HEK293 (cell line): ENCODE measurements around the gene GUK1.

Experiments
- CTCF ChIA-PET: fragments of 350-600 bp; formaldehyde crosslinking; extraction: SDS; loops from one replicate; lab custom pipeline; 2021; ENCODE audit warnings: antibody characterized with exemption; lab: Yijun Ruan, JAX
- POLR2A ChIA-PET: fragments of 300-600 bp; formaldehyde crosslinking; extraction: SDS; loops from one replicate; lab custom pipeline; 2020; ENCODE audit warnings: antibody characterized with exemption, inconsistent platforms; lab: Yijun Ruan, JAX
- H3K27ac ChIP-seq: fragments of 200-500 bp; sonication (Bioruptor generic); 2 replicates; pipeline ENCODE4 v1.5.1; 2014; ENCODE audit warnings: low read depth, low read length, control low read depth, inconsistent platforms; ENCODE audit errors: extremely low read depth
- H3K36me3 ChIP-seq, 2 experiments: fragments of 200-500 bp in 1 of 2; sonication (Bioruptor generic) in 1 of 2; 1 replicate in 1 of 2; 2 replicates in 1 of 2; pipeline ENCODE4 v1.5.1; 2014 to 2017; ENCODE audit warnings: inconsistent platforms in 2 of 2, low read length in 2 of 2; ENCODE audit not compliant: control insufficient read depth in 2 of 2, insufficient read depth in 1 of 2
- H3K4me1 ChIP-seq: fragments of 200-500 bp; sonication (Bioruptor generic); 2 replicates; pipeline ENCODE4 v1.5.1; 2014; ENCODE audit warnings: mild to moderate bottlenecking, low read length, inconsistent platforms; ENCODE audit not compliant: control insufficient read depth, insufficient read depth
- H3K4me3 ChIP-seq: 2 replicates; pipeline ENCODE4 v1.5.1; 2011; ENCODE audit warnings: low read depth, mild to moderate bottlenecking, control low read depth, low read length, moderate library complexity
- H3K9me3 ChIP-seq: fragments of 200-500 bp; sonication (Bioruptor generic); 2 replicates; pipeline ENCODE4 v1.5.1; 2014; ENCODE audit warnings: low read depth, low read length, inconsistent platforms; ENCODE audit not compliant: control insufficient read depth, insufficient read depth
- MZF1 ChIP-seq: fragments of 450-650 bp; formaldehyde crosslinking; IDR thresholded peaks from 2 replicates; pipeline ENCODE4 v1.5.1; 2017; ENCODE audit warnings: missing biosample characterization, missing genetic modification characterization, borderline replicate concordance
- ZBTB1 ChIP-seq: fragments of 450-650 bp; formaldehyde crosslinking; IDR thresholded peaks from 2 replicates; pipeline ENCODE4 v1.5.1; 2016; ENCODE audit warnings: missing biosample characterization, missing genetic modification characterization
- ZBTB17 ChIP-seq: fragments of 450-650 bp; formaldehyde crosslinking; IDR thresholded peaks from 2 replicates; pipeline ENCODE4 v1.5.1; 2016; ENCODE audit warnings: missing biosample characterization, missing genetic modification characterization
- ZBTB44 ChIP-seq: fragments of 450-650 bp; IDR thresholded peaks from 2 replicates; pipeline ENCODE4 v1.5.1; 2018; ENCODE audit warnings: missing biosample characterization, mild to moderate bottlenecking, missing genetic modification characterization
- ZBTB8A ChIP-seq: fragments of 450-650 bp; formaldehyde crosslinking; IDR thresholded peaks from 2 replicates; pipeline ENCODE4 v1.5.1; 2016; ENCODE audit warnings: missing biosample characterization, missing genetic modification characterization
- ZFP37 ChIP-seq: fragments of 450-650 bp; formaldehyde crosslinking; IDR thresholded peaks from 2 replicates; pipeline ENCODE4 v1.5.1; 2016; ENCODE audit warnings: missing biosample characterization, missing genetic modification characterization
- ZIC2 ChIP-seq: fragments of 450-650 bp; formaldehyde crosslinking; IDR thresholded peaks from 2 replicates; pipeline ENCODE4 v1.5.1; 2016; ENCODE audit warnings: missing biosample characterization, missing genetic modification characterization
- ZNF133 ChIP-seq: fragments of 450-650 bp; formaldehyde crosslinking; IDR thresholded peaks from 2 replicates; pipeline ENCODE4 v1.5.1; 2016; ENCODE audit warnings: missing biosample characterization, missing genetic modification characterization
- ZNF138 ChIP-seq: fragments of 450-650 bp; formaldehyde crosslinking; IDR thresholded peaks from 2 replicates; pipeline ENCODE4 v1.5.1; 2016; ENCODE audit warnings: missing biosample characterization, missing genetic modification characterization, borderline replicate concordance
- ZNF202 ChIP-seq: fragments of 450-650 bp; formaldehyde crosslinking; IDR thresholded peaks from 2 replicates; pipeline ENCODE4 v1.5.1; 2016; ENCODE audit warnings: missing biosample characterization, missing genetic modification characterization, borderline replicate concordance
- ZNF214 ChIP-seq: fragments of 450-650 bp; formaldehyde crosslinking; IDR thresholded peaks from 2 replicates; pipeline ENCODE4 v1.5.1; 2017; ENCODE audit warnings: missing biosample characterization, mild to moderate bottlenecking, missing genetic modification characterization, borderline replicate concordance
- ZNF266 ChIP-seq: fragments of 450-650 bp; formaldehyde crosslinking; IDR thresholded peaks from 2 replicates; pipeline ENCODE4 v1.5.1; 2016; ENCODE audit warnings: missing biosample characterization, missing genetic modification characterization, low read depth
- ZNF324 ChIP-seq: fragments of 450-650 bp; formaldehyde crosslinking; IDR thresholded peaks from 2 replicates; pipeline ENCODE4 v1.5.1; 2016; ENCODE audit warnings: missing biosample characterization, missing genetic modification characterization
- ZNF341 ChIP-seq: fragments of 450-650 bp; formaldehyde crosslinking; IDR thresholded peaks from 2 replicates; pipeline ENCODE4; 2016; ENCODE audit warnings: low read depth, missing biosample characterization, missing genetic modification characterization
- ZNF449 ChIP-seq: fragments of 450-650 bp; formaldehyde crosslinking; IDR thresholded peaks from 2 replicates; pipeline ENCODE4 v1.5.1; 2017; ENCODE audit warnings: missing biosample characterization, mild to moderate bottlenecking, missing genetic modification characterization, moderate library complexity
- ZNF555 ChIP-seq: fragments of 450-650 bp; formaldehyde crosslinking; conservative IDR thresholded peaks from 2 replicates; pipeline ENCODE4 v1.5.1; 2017; ENCODE audit warnings: missing biosample characterization, mild to moderate bottlenecking, missing genetic modification characterization, inconsistent platforms
- ZNF580 ChIP-seq: fragments of 450-650 bp; formaldehyde crosslinking; IDR thresholded peaks from 2 replicates; pipeline ENCODE4 v1.5.1; 2016; ENCODE audit warnings: missing biosample characterization, missing genetic modification characterization
- ZNF600 ChIP-seq: fragments of 450-650 bp; formaldehyde crosslinking; IDR thresholded peaks from 2 replicates; pipeline ENCODE4 v1.5.1; 2016; ENCODE audit warnings: missing biosample characterization, missing genetic modification characterization
- ZNF621 ChIP-seq: fragments of 450-650 bp; formaldehyde crosslinking; IDR thresholded peaks from 2 replicates; pipeline ENCODE4 v1.5.1; 2017; ENCODE audit warnings: missing biosample characterization, missing genetic modification characterization
- ZNF791 ChIP-seq: fragments of 450-650 bp; formaldehyde crosslinking; IDR thresholded peaks from 2 replicates; pipeline ENCODE4 v1.5.1; 2016; ENCODE audit warnings: missing biosample characterization, missing genetic modification characterization
- ZSCAN18 ChIP-seq: fragments of 450-650 bp; formaldehyde crosslinking; IDR thresholded peaks from 2 replicates; pipeline ENCODE4 v1.5.1; 2016; ENCODE audit warnings: missing biosample characterization, missing genetic modification characterization
- TF ChIP-seq, protein P1 (sequence below): fragments of 450-650 bp; formaldehyde crosslinking; IDR thresholded peaks from 2 replicates; pipeline ENCODE4 v1.5.1; 2016; ENCODE audit warnings: missing biosample characterization, missing genetic modification characterization
- TF ChIP-seq, protein P2 (sequence below): fragments of 450-650 bp; formaldehyde crosslinking; IDR thresholded peaks from 2 replicates; pipeline ENCODE4 v1.5.1; 2016; ENCODE audit warnings: missing biosample characterization, missing genetic modification characterization

Gene GUK1

GRCh38 chr1:228109962-228110488 is 30.1 kb upstream of the GUK1 start:
- TF ChIP-seq ZFP37 (tag by site-specific recombination) (no peak), ZBTB8A (tag by site-specific recombination) (peak; percentile 71), ZNF324 (tag by site-specific recombination) (no peak; the same call in 1 of the 2 replicates), ZNF266 (0 out of 2 replicates have a peak, but pooled peaks have one; percentile 17), ZBTB17 (0 out of 2 replicates have a peak, but pooled peaks have one; percentile 2), ZNF791 (tag by site-specific recombination) (0 out of 2 replicates have a peak, but pooled peaks have one; percentile 6)
- TF ChIP-seq, protein P1, sequence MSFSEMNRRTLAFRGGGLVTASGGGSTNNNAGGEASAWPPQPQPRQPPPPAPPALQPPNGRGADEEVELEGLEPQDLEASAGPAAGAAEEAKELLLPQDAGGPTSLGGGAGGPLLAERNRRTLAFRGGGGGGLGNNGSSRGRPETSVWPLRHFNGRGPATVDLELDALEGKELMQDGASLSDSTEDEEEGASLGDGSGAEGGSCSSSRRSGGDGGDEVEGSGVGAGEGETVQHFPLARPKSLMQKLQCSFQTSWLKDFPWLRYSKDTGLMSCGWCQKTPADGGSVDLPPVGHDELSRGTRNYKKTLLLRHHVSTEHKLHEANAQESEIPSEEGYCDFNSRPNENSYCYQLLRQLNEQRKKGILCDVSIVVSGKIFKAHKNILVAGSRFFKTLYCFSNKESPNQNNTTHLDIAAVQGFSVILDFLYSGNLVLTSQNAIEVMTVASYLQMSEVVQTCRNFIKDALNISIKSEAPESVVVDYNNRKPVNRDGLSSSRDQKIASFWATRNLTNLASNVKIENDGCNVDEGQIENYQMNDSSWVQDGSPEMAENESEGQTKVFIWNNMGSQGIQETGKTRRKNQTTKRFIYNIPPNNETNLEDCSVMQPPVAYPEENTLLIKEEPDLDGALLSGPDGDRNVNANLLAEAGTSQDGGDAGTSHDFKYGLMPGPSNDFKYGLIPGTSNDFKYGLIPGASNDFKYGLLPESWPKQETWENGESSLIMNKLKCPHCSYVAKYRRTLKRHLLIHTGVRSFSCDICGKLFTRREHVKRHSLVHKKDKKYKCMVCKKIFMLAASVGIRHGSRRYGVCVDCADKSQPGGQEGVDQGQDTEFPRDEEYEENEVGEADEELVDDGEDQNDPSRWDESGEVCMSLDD (tag by site-specific recombination), result 0 out of 2 replicates have a peak, but pooled peaks have one; percentile 13
- Histone ChIP-seq H3K4me3 (peak overlapping the region; percentile 90), H3K27ac (peak overlapping the region; percentile 69; the same call in 1 of the 2 replicates), H3K9me3 (no peaks in the 10 kb centered on the region), H3K36me3 (peaks cover 6 to 30% of the 10 kb centered on the region in 2 experiments), H3K4me1 (0 out of 2 replicates have a peak, but pooled peaks cover 3% of the 10 kb centered on the region)
- POLR2A ChIA-PET, result interaction anchor here (1.0 to 1.9 kb wide), 3 partner anchors 28 to 52 kb away, joined by 3 to 8 read pairs (median 5); partner anchors contain the start of gene ARF1
- CTCF ChIA-PET, result interaction anchor here (0.7 to 9.9 kb wide), 5 partner anchors 8 to 111 kb away, joined by 3 to 57 read pairs (median 4); no protein-coding TSS in a partner anchor

- H3K4me3 ChIP-seq, result no peak overlapping the region
- H3K9me3 ChIP-seq, result no peaks in the 10 kb centered on the region
- CTCF ChIA-PET, result interaction anchor here (0.6 to 9.9 kb wide), 4 partner anchors 12 to 231 kb away, joined by 3 to 57 read pairs (median 7); no protein-coding TSS in a partner anchor
- H3K27ac ChIP-seq, result no peak overlapping the region
- POLR2A ChIA-PET, result no interaction called here
- H3K36me3 ChIP-seq, result peaks cover 6 to 25% of the 10 kb centered on the region in 2 experiments
- 0 out of 2 replicates have a peak, but pooled peaks cover 3% of the 10 kb centered on the region for H3K4me1 ChIP-seq
- TF ChIP-seq ZNF580 (tag by site-specific recombination), result no peak
- TF ChIP-seq ZNF600 (tag by site-specific recombination), result no peak
- no peak for TF ChIP-seq ZNF214 (tag by site-specific recombination)
- TF ChIP-seq ZNF555 (tag by site-specific recombination), result no peak
- no peak for TF ChIP-seq ZNF449 (tag by site-specific recombination)
- TF ChIP-seq, protein P2, sequence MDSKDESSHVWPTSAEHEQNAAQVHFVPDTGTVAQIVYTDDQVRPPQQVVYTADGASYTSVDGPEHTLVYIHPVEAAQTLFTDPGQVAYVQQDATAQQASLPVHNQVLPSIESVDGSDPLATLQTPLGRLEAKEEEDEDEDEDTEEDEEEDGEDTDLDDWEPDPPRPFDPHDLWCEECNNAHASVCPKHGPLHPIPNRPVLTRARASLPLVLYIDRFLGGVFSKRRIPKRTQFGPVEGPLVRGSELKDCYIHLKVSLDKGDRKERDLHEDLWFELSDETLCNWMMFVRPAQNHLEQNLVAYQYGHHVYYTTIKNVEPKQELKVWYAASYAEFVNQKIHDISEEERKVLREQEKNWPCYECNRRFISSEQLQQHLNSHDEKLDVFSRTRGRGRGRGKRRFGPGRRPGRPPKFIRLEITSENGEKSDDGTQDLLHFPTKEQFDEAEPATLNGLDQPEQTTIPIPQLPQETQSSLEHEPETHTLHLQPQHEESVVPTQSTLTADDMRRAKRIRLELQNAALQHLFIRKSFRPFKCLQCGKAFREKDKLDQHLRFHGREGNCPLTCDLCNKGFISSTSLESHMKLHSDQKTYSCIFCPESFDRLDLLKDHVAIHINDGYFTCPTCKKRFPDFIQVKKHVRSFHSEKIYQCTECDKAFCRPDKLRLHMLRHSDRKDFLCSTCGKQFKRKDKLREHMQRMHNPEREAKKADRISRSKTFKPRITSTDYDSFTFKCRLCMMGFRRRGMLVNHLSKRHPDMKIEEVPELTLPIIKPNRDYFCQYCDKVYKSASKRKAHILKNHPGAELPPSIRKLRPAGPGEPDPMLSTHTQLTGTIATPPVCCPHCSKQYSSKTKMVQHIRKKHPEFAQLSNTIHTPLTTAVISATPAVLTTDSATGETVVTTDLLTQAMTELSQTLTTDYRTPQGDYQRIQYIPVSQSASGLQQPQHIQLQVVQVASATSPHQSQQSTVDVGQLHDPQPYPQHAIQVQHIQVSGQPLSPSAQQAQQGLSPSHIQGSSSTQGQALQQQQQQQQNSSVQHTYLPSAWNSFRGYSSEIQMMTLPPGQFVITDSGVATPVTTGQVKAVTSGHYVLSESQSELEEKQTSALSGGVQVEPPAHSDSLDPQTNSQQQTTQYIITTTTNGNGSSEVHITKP (tag by site-specific recombination), result no peak
- TF ChIP-seq ZNF138 (tag by site-specific recombination), result no peak
- no peak for TF ChIP-seq MZF1 (tag by site-specific recombination)
- no peak for TF ChIP-seq ZNF133 (tag by site-specific recombination)
- no peak for TF ChIP-seq ZBTB44 (tag by site-specific recombination)
- TF ChIP-seq ZNF341, result no peak
- TF ChIP-seq ZSCAN18 (tag by site-specific recombination), result no peak
- no peak for TF ChIP-seq ZBTB1
- no peak for TF ChIP-seq ZNF202
- TF ChIP-seq ZNF621 (tag by site-specific recombination), result no peak
- no peak for TF ChIP-seq ZIC2 (tag by site-specific recombination)
Observed at GRCh38 chr1:228110556-228110955, 29.5 kb upstream of the GUK1 start.
